MM.1S (cell line): ENCODE results near the gene CDYL.

Experiments used
- CTCF ChIP-seq: fragments of 300-600 bp; sonication (generic); IDR thresholded peaks from 2 replicates; pipeline ENCODE4 v1.5.1; 2016; ENCODE audit warnings: antibody characterized with exemption, low read length, mixed read lengths
- EZH2 ChIP-seq: fragments of 300-600 bp; sonication (generic); optimal IDR thresholded peaks from 2 replicates; pipeline ENCODE3; 2017; ENCODE audit warnings: low read depth, mild to moderate bottlenecking, antibody characterized with exemption, low read length, mixed read lengths
- EZH2phosphoT487 ChIP-seq: fragments of 300-600 bp; sonication (generic); IDR thresholded peaks from 2 replicates; pipeline ENCODE4 v1.6.1; 2018; ENCODE audit warnings: antibody characterized with exemption, low read length

- no peak for TF ChIP-seq CTCF
- no peak for TF ChIP-seq EZH2phosphoT487
- no peak for TF ChIP-seq EZH2
Observed at GRCh38 chr6:4904461-4905025, 128.3 kb downstream of the CDYL start.
